MCF 10A (cell line): ENCODE results near the gene RAI14. TPM values are rescaled to one million over a fixed set of nuclear protein-coding genes. Genes with fewer than 3 reads are reported as not detected.

Source experiments
- BruUV-seq: library from RNA; stranded (reverse); fragments of 400-500 nt; replicated peaks from 2 replicates; lab custom pipeline; 2021; lab: Mats Ljungman, UMichigan
- CTCF ChIA-PET: fragments of 300-600 bp; sonication (Branson Sonifier 250); formaldehyde crosslinking; extraction: SDS; loops from one replicate; lab custom pipeline; 2021; ENCODE audit warnings: antibody characterized with exemption, inconsistent platforms; lab: Yijun Ruan, JAX
- POLR2A ChIA-PET: fragments of 300-600, 350-650 bp; sonication (Branson Sonifier 250); formaldehyde crosslinking; extraction: SDS; loops from one replicate; lab custom pipeline; 2020; ENCODE audit warnings: antibody characterized with exemption, inconsistent platforms; lab: Yijun Ruan, JAX
- DNase-seq: peaks from one replicate; pipeline ENCODE4 v3.0.0-alpha.2; 2018; ENCODE audit not compliant: unreplicated experiment
- H3K27ac Mint-ChIP-seq: one replicate; pipeline ENCODE4 v1.8.0; 2022; ENCODE audit warnings: mild to moderate bottlenecking, low read depth, mixed read lengths; ENCODE audit not compliant: unreplicated experiment
- H3K27me3 Mint-ChIP-seq: one replicate; pipeline ENCODE4 v1.8.0; 2022; ENCODE audit warnings: mixed read lengths; ENCODE audit not compliant: insufficient read depth, unreplicated experiment
- H3K36me3 Mint-ChIP-seq: one replicate; pipeline ENCODE4 v1.8.0; 2022; ENCODE audit warnings: mild to moderate bottlenecking, moderate library complexity, mixed read lengths; ENCODE audit not compliant: insufficient read depth, unreplicated experiment
- H3K4me1 Mint-ChIP-seq: one replicate; pipeline ENCODE4 v1.8.0; 2022; ENCODE audit warnings: mixed read lengths; ENCODE audit not compliant: insufficient read depth, unreplicated experiment
- H3K4me3 Mint-ChIP-seq: one replicate; pipeline ENCODE4 v1.8.0; 2022; ENCODE audit warnings: mild to moderate bottlenecking, moderate library complexity, mixed read lengths; ENCODE audit not compliant: unreplicated experiment
- H3K9me3 Mint-ChIP-seq: one replicate; pipeline ENCODE4 v1.8.0; 2022; ENCODE audit warnings: mixed read lengths; ENCODE audit not compliant: unreplicated experiment
- intact Hi-C: fragments of 100-400 bp; cut with micrococcal nuclease; formaldehyde crosslinking; loops from 2 replicates; pipeline ENCODE4 v1.14.1; 2022
- total RNA-seq: library from RNA; stranded (reverse); gene quantifications from 2 replicates; pipeline ENCODE4 v1.2.3, GENCODE V29; 2022
- TF ChIP-seq, protein P1 (sequence below): fragments of 200-600 bp; IDR thresholded peaks from one replicate; pipeline ENCODE4 v1.8.0; 2022; ENCODE audit warnings: antibody characterized with exemption, mild to moderate bottlenecking; ENCODE audit not compliant: unreplicated experiment

The RAI14 gene
- total RNA-seq, 1 experiment from 2014 or later, result 47.6 TPM

DNA sequence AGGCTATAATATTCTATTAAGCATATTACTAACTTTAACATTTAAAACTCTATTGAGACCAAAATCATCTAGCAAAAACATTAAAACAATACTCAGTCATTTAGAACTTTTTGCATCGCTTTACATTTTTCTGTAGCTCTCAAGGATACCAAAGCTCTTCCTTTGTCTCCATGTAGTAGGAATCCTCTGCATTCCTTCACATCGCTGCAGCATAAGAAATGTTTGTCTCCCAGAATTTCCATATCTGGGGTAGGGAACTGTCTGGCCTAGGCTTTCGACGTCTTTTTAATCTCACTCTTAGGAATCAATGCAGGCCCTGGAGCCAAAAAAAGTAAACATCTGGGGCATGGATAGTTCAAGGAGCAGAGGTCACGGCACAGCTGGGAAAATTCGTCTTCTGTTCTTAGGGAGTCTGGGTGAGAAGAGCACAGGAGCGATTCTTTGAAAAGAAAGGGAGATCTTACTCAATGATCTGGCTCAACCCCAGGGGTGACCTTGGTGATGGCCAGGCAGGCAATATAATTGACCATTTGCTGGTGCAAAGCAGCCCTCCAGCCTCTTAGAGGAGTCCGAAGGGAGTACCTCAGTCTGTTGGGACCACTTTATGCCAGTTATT, 23.2 kb upstream of the RAI14 start:
- no peak overlapping the region for H3K27ac Mint-ChIP-seq
- no peak overlapping the region for H3K4me3 Mint-ChIP-seq
- no peak for DNase-seq
- no TSS peak for BruUV-seq
- TF ChIP-seq, protein P1, sequence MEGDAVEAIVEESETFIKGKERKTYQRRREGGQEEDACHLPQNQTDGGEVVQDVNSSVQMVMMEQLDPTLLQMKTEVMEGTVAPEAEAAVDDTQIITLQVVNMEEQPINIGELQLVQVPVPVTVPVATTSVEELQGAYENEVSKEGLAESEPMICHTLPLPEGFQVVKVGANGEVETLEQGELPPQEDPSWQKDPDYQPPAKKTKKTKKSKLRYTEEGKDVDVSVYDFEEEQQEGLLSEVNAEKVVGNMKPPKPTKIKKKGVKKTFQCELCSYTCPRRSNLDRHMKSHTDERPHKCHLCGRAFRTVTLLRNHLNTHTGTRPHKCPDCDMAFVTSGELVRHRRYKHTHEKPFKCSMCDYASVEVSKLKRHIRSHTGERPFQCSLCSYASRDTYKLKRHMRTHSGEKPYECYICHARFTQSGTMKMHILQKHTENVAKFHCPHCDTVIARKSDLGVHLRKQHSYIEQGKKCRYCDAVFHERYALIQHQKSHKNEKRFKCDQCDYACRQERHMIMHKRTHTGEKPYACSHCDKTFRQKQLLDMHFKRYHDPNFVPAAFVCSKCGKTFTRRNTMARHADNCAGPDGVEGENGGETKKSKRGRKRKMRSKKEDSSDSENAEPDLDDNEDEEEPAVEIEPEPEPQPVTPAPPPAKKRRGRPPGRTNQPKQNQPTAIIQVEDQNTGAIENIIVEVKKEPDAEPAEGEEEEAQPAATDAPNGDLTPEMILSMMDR, result no peak
- intact Hi-C loops, result no loop called here
- H3K36me3 Mint-ChIP-seq, result no peaks in the 10 kb centered on the region
- ChIA-PET POLR2A (interaction anchor here (0.6 kb wide), 1 partner anchor 601 kb away, joined by 4 read pairs; no protein-coding TSS in a partner anchor), CTCF (no interaction called here)
- no peaks in the 10 kb centered on the region for H3K27me3 Mint-ChIP-seq
- peaks cover 8% of the 10 kb centered on the region for H3K9me3 Mint-ChIP-seq
- no peaks in the 10 kb centered on the region for H3K4me1 Mint-ChIP-seq

- Mint-ChIP-seq H3K9me3 (no peaks in the 10 kb centered on the region), H3K4me3 (no peak overlapping the region), H3K27ac (no peak overlapping the region), H3K4me1 (no peaks in the 10 kb centered on the region), H3K27me3 (peaks cover 22% of the 10 kb centered on the region), H3K36me3 (no peaks in the 10 kb centered on the region)
- CTCF ChIA-PET, result no interaction called here
- BruUV-seq, result no TSS peak
- TF ChIP-seq, protein P1, result no peak
- POLR2A ChIA-PET, result interaction anchor here (0.8 kb wide), 1 partner anchor 16 kb away, joined by 3 read pairs; the partner anchor contains the start of gene RAI14
- DNase-seq, result no peak
- intact Hi-C loops, result no loop called here
Observed at GRCh38 chr5:34639852-34640626, 16.1 kb upstream of the RAI14 start.

DNA sequence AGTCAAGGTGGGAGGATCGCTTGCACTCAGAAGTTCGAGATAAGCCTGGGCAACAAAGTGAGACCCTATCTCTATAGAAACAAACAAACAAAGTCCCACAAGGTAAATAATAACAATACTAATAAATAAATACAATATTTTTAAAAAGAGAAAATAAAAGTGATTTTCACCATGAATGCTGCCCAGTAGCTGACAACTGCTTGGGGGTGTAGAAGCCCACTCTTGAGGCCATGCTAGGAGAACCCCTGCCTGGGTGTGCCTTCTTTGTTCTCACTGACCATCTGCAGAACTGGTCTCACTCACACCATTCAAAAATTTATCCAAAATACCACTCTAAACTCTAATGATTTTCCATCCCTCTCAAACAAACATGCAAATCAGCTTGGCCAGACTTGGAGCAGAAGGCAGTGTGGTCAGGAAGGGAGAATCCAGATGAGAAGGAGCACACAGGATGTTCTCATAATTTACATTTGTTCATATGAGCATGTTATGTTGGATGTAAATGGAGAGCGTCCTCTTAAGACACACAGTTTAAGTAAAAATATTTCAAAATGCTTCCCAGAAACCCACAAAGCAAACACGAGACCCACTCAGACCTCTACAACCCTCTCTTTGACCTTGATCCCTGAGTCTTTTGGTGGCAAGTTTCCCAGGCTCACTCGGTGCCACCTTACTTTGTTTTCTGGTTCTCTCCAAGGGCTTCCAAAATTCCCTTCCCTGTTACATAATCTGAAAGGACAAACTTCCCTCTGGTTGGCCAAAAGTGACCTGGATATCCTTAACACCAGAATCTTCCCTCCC, 7.9 kb upstream of the RAI14 start:
- intact Hi-C loops, result no loop called here
- BruUV-seq, result no TSS peak

More for the DNA sequence above, 7.9 kb upstream of the RAI14 start:
- POLR2A ChIA-PET, result no interaction called here
- TF ChIP-seq, protein P1, result no peak
- Mint-ChIP-seq H3K9me3 (no peaks in the 10 kb centered on the region), H3K4me3 (no peak overlapping the region), H3K27me3 (peaks cover 26% of the 10 kb centered on the region), H3K36me3 (no peaks in the 10 kb centered on the region), H3K27ac (no peak overlapping the region), H3K4me1 (no peaks in the 10 kb centered on the region)
- CTCF ChIA-PET, result interaction anchor here (0.6 kb wide), 1 partner anchor 10 kb away, joined by 5 read pairs; no protein-coding TSS in a partner anchor
- DNase-seq, result no peak
